T-helper 1 cell treated with Interleukin-12 subunit alpha and Interleukin-12 subunit beta and Interleukin-4 antibody, amounts not matched to agents 30 μg/mL and 1 μg/mL, for 36 hours (primary cell): ENCODE results near the gene RCC1.
"Not testable (repeated sequence)": the region's sequence is repeated elsewhere in the genome, so short reads cannot be mapped to it uniquely, and the experiment has no call there.

ENCODE experiments used
- H3K27ac Mint-ChIP-seq: one replicate; pipeline ENCODE4 v1.8.0; 2021; ENCODE audit warnings: mild to moderate bottlenecking, mixed read lengths
- H3K27me3 Mint-ChIP-seq: one replicate; pipeline ENCODE4 v1.8.0; 2021; ENCODE audit warnings: low read depth, mixed read lengths
- H3K36me3 Mint-ChIP-seq: one replicate; pipeline ENCODE4 v1.8.0; 2021; ENCODE audit warnings: low read depth, mixed read lengths
- H3K4me1 Mint-ChIP-seq: one replicate; pipeline ENCODE4 v1.8.0; 2021; ENCODE audit warnings: low read depth, mixed read lengths
- H3K4me3 Mint-ChIP-seq: one replicate; pipeline ENCODE4 v1.8.0; 2021; ENCODE audit warnings: mild to moderate bottlenecking, moderate library complexity, mixed read lengths
- H3K9me3 Mint-ChIP-seq: one replicate; pipeline ENCODE4 v1.8.0; 2021; ENCODE audit warnings: mixed read lengths

Gene RCC1

DNA sequence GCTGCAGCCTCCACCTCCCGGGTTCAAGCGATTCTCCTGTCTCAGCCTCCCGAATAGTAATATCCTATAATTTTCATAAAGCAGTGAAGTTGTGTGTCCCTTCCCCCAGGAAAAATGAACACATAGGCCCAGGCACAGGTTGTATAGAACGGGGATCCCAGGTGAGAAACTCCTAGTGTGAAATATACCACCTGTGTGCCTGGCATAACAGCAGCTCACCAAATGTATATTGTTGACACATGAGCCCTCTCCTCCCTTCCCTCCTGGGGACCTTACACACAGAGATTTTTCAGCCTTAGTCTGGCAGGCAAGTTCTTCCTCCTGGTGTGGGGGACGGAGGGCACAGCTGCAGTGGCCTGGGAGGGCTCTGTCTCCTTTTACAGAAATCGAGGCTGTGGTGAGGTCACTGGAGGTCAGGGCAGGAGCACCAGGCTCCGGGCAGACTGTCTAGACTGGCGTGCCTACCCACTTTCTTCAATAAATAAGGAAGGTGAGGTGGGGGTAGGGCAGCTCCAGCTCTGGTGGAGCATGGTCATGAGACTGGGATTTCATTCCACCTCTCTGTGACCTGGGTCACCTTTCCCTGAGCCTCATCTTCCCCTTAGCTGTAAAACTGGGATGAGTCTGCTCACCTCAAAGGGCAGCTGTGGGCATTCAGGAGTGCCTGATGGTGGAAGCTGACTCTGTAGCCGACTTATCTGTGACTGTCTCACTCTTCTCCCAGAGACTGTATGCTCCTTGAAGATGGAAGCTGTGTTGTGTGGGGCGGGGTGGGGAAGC is 14.3 kb downstream of the RCC1 start:
- peak overlapping the region; percentile 28 for H3K4me3 Mint-ChIP-seq
- H3K4me1 Mint-ChIP-seq, result peaks cover 27% of the 10 kb centered on the region
- no peaks in the 10 kb centered on the region for H3K9me3 Mint-ChIP-seq
- H3K27me3 Mint-ChIP-seq, result no peaks in the 10 kb centered on the region
- H3K36me3 Mint-ChIP-seq, result peaks cover 17% of the 10 kb centered on the region
- H3K27ac Mint-ChIP-seq, result no peak overlapping the region

DNA sequence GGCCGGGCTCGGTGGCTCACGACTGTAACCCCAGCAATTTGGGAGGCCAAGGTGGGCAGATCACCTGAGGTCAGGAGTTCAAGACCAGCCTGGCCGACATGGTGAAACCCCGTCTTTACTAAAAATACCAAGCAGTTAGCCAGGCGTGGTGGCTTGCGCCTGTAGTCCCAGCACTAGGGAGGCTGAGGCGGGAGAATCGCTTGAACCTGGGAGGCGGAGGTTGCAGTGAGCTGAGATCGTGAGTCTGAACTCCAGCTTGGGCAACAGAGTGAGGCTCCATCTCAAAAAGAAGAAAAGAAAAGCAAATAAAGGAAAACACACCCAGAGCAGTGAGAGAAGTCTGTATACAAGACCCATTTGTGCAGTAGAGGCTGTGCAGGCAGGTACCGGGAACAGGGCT is 15.0 kb downstream of the RCC1 start:
- not testable (repeated sequence) for H3K9me3 Mint-ChIP-seq, H3K27me3 Mint-ChIP-seq, H3K4me3 Mint-ChIP-seq, H3K27ac Mint-ChIP-seq
- H3K36me3 Mint-ChIP-seq, result peaks cover 17% of the 10 kb centered on the region
- peaks cover 27% of the 10 kb centered on the region for H3K4me1 Mint-ChIP-seq

GRCh38 chr1:28521502-28522164 is 15.8 kb downstream of the RCC1 start:
- H3K36me3 Mint-ChIP-seq, result peaks cover 17% of the 10 kb centered on the region
- no peaks in the 10 kb centered on the region for H3K9me3 Mint-ChIP-seq
- no peak overlapping the region for H3K4me3 Mint-ChIP-seq

GRCh38 chr1:28522537-28522936 is 16.7 kb downstream of the RCC1 start:
- not testable (repeated sequence) for H3K9me3 Mint-ChIP-seq, H3K27ac Mint-ChIP-seq, H3K4me3 Mint-ChIP-seq, H3K27me3 Mint-ChIP-seq
- peaks cover 24% of the 10 kb centered on the region for H3K4me1 Mint-ChIP-seq
- H3K36me3 Mint-ChIP-seq, result peaks cover 17% of the 10 kb centered on the region

More at GRCh38 chr1:28521502-28522164, 15.8 kb downstream of the RCC1 start:
- Mint-ChIP-seq H3K27ac (no peak overlapping the region), H3K4me1 (peaks cover 27% of the 10 kb centered on the region), H3K27me3 (no peaks in the 10 kb centered on the region)

- not testable (repeated sequence) for H3K27ac Mint-ChIP-seq, H3K27me3 Mint-ChIP-seq, H3K4me3 Mint-ChIP-seq, H3K9me3 Mint-ChIP-seq
- peaks cover 15% of the 10 kb centered on the region for H3K4me1 Mint-ChIP-seq
- H3K36me3 Mint-ChIP-seq, result peaks cover 12% of the 10 kb centered on the region
Observed at GRCh38 chr1:28525002-28525642, 19.3 kb downstream of the RCC1 start.

- peaks cover 11% of the 10 kb centered on the region for H3K4me1 Mint-ChIP-seq
- no peaks in the 10 kb centered on the region for H3K27me3 Mint-ChIP-seq
- H3K27ac Mint-ChIP-seq, result no peak overlapping the region
- peaks cover 17% of the 10 kb centered on the region for H3K36me3 Mint-ChIP-seq
- no peak overlapping the region for H3K4me3 Mint-ChIP-seq
- H3K9me3 Mint-ChIP-seq, result no peaks in the 10 kb centered on the region
Observed at GRCh38 chr1:28526886-28527285, 21.0 kb downstream of the RCC1 start.

DNA sequence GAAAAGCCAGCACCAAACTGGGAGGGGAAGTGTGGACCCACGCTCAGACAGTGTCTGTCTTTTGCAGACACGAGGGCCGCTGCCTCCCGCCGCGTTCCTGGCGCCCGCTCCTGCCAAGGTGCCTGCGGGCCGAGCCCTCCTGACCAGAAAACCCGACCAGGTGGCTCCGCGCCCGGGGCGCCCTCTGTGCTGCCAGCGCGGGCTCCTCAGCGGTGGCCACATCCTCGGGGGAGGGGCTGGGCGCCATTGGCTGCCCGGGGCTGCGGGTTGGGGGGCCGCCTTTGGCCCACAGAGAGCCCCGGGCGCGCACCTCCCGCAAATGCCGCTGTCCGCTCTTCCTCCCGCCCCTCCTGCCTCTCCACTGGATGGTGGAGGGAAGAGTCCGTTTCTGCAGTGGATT is 24.6 kb downstream of the RCC1 start:
- H3K4me3 Mint-ChIP-seq, result no peak overlapping the region
- peaks cover 17% of the 10 kb centered on the region for H3K36me3 Mint-ChIP-seq
- H3K27me3 Mint-ChIP-seq, result no peaks in the 10 kb centered on the region
- no peak overlapping the region for H3K27ac Mint-ChIP-seq
- H3K9me3 Mint-ChIP-seq, result no peaks in the 10 kb centered on the region
- no peaks in the 10 kb centered on the region for H3K4me1 Mint-ChIP-seq

DNA sequence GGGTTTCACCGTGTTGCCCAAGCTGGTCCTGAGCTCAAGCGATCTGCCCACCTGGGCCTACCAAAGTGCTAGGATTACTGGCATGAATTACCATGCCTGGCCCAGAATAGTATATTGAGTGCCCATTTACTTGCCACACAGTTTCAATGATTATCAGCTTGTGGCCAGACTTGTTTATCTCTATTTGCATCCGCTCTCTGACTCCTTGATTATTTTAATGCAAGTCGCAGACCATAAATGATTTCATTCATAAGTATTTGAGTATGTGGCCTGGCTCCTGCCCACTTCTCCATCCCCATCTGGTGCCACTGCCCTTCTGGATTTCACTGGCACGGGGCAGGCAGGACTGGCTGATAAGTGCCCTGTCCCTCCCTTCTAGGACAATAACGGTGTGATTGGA is 28.8 kb downstream of the RCC1 start:
- no peak overlapping the region for H3K4me3 Mint-ChIP-seq
- H3K4me1 Mint-ChIP-seq, result no peaks in the 10 kb centered on the region
- H3K27me3 Mint-ChIP-seq, result no peaks in the 10 kb centered on the region
- no peak overlapping the region for H3K27ac Mint-ChIP-seq
- H3K9me3 Mint-ChIP-seq, result no peaks in the 10 kb centered on the region
- peaks cover 31% of the 10 kb centered on the region for H3K36me3 Mint-ChIP-seq

DNA sequence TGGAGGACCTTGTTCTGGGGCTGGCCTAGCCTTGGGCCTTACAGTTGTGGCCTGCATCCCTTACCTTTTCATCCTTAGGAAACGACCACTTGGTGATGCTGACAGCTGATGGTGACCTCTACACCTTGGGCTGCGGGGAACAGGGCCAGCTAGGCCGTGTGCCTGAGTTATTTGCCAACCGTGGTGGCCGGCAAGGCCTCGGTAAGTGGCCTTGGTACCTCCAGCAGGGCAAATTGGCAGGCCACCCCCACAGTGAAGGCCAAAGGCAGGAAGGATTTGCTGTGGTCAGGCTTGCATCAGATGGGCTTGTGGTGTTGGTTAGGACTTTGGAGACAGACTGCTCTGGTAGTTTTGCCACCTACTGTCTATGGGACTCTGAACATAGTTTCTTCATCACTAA is 29.3 kb downstream of the RCC1 start:
- no peaks in the 10 kb centered on the region for H3K9me3 Mint-ChIP-seq
- H3K36me3 Mint-ChIP-seq, result peaks cover 31% of the 10 kb centered on the region
- no peaks in the 10 kb centered on the region for H3K4me1 Mint-ChIP-seq
- H3K27me3 Mint-ChIP-seq, result no peaks in the 10 kb centered on the region
- no peak overlapping the region for H3K4me3 Mint-ChIP-seq
- H3K27ac Mint-ChIP-seq, result no peak overlapping the region

DNA sequence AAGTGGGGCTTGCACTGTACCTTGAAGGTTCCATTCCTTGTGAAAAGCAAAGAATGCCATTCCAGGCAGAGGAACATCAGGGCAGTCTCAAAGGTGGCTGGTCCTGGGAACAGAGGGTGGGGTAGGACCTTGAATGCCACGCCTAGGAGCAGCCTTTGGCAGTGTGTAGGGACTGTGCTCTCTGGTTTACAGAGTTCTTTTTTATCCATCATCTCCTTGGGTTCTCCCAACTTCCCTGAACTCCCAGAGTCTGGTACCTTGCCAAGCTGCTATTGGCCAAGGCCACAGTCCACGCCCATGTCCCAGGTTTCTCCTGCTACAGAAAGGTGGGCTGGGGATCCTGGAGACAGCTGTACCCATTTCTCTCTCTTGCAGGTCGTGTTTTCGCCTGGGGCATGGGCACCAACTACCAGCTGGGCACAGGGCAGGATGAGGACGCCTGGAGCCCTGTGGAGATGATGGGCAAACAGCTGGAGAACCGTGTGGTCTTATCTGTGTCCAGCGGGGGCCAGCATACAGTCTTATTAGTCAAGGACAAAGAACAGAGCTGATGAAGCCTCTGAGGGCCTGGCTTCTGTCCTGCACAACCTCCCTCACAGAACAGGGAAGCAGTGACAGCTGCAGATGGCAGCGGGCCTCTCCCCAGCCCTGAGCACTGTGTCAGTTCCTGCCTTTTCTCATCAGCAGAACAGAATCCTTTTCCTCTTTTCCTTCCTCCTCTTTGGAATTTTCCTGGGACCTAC is 31.8 kb downstream of the RCC1 start:
- H3K4me1 Mint-ChIP-seq, result no peaks in the 10 kb centered on the region
- H3K9me3 Mint-ChIP-seq, result no peaks in the 10 kb centered on the region
- H3K27me3 Mint-ChIP-seq, result no peaks in the 10 kb centered on the region
- H3K4me3 Mint-ChIP-seq, result no peak overlapping the region
- no peak overlapping the region for H3K27ac Mint-ChIP-seq
- H3K36me3 Mint-ChIP-seq, result peaks cover 20% of the 10 kb centered on the region

- Mint-ChIP-seq H3K4me3 (no peak overlapping the region), H3K27ac (no peak overlapping the region), H3K4me1 (no peaks in the 10 kb centered on the region), H3K9me3 (no peaks in the 10 kb centered on the region), H3K36me3 (peaks cover 19% of the 10 kb centered on the region), H3K27me3 (no peaks in the 10 kb centered on the region)
Observed at GRCh38 chr1:28538286-28538685, 32.4 kb downstream of the RCC1 start.

DNA sequence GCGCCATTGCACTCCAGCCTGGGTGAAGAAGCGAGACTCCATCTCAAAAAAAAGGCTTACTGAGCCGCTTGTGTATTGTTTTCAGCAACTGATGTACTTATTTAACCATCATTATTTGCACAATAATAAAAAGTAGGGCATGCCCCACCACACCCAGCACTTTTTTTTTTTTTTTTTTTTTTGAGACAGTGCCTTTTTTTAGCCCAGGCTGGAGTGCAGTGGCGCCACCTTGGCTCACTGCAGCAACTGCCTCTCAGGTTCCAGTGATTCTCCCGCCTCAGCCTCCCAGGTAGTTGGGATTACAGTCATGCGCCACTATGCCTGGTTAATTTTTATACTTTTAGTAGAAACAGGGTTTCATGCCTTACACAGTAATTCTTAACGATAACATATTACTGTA is 34.8 kb downstream of the RCC1 start:
- H3K27ac Mint-ChIP-seq, result no peak overlapping the region
- no peaks in the 10 kb centered on the region for H3K27me3 Mint-ChIP-seq
- H3K4me1 Mint-ChIP-seq, result no peaks in the 10 kb centered on the region
- H3K36me3 Mint-ChIP-seq, result peaks cover 13% of the 10 kb centered on the region
- no peaks in the 10 kb centered on the region for H3K9me3 Mint-ChIP-seq
- H3K4me3 Mint-ChIP-seq, result no peak overlapping the region

DNA sequence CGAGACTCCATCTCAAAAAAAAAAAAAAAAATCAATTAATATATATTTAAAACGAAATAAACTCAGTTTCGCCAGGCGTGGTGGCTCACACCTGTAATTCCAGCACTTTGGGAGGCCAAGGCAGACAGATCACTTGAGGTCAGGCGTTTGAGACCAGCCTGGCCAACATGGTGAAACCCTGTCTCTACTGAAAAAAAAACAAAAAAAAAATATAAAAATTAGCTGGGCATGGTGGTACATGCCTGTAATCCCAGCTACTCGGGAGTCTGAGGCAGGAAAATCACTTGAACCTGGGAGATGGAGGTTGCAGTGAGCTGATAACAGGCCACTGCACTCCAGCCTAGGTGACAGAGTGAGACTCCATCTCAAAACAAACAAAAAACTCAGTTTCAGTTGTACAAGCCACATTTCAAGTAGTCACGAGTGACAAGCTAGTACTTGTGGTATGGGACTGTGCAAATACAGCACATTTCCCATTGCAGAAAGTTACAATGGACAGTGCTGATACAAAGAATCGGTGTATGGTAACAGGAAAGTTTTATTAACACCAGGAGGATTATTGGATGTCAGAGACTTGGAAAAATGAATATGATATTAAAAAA is 35.7 kb downstream of the RCC1 start:
- not testable (repeated sequence) for H3K27me3 Mint-ChIP-seq, H3K4me3 Mint-ChIP-seq, H3K9me3 Mint-ChIP-seq, H3K27ac Mint-ChIP-seq, H3K36me3 Mint-ChIP-seq, H3K4me1 Mint-ChIP-seq

- H3K4me3 Mint-ChIP-seq, result no peak overlapping the region
- no peaks in the 10 kb centered on the region for H3K27me3 Mint-ChIP-seq
- H3K9me3 Mint-ChIP-seq, result no peaks in the 10 kb centered on the region
- H3K27ac Mint-ChIP-seq, result no peak overlapping the region
- no peaks in the 10 kb centered on the region for H3K4me1 Mint-ChIP-seq
- no peaks in the 10 kb centered on the region for H3K36me3 Mint-ChIP-seq
Observed at GRCh38 chr1:28545246-28545628, 39.4 kb downstream of the RCC1 start.
